AG09309 (cell line): ENCODE results near the gene SFSWAP.
"Not testable (repeated sequence)": the region's sequence is repeated elsewhere in the genome, so short reads cannot be mapped to it uniquely, and the experiment has no call there.

Experiments
- DNase-seq: peaks from one replicate; pipeline ENCODE4 v3.0.0-alpha.2; 2010; ENCODE audit warnings: low read depth
- H3K4me3 ChIP-seq: 2 replicates; pipeline ENCODE4 v1.5.1; 2011; ENCODE audit warnings: mild to moderate bottlenecking, low read depth, low read length, moderate library complexity; ENCODE audit not compliant: control insufficient read depth
- TF ChIP-seq, protein P1 (sequence below): IDR thresholded peaks from 2 replicates; pipeline ENCODE4 v1.5.1; 2011; ENCODE audit warnings: mild to moderate bottlenecking, low read depth, low read length, inconsistent platforms; ENCODE audit not compliant: insufficient read depth, control insufficient read depth; ENCODE audit errors: missing control alignments

Gene SFSWAP

DNA sequence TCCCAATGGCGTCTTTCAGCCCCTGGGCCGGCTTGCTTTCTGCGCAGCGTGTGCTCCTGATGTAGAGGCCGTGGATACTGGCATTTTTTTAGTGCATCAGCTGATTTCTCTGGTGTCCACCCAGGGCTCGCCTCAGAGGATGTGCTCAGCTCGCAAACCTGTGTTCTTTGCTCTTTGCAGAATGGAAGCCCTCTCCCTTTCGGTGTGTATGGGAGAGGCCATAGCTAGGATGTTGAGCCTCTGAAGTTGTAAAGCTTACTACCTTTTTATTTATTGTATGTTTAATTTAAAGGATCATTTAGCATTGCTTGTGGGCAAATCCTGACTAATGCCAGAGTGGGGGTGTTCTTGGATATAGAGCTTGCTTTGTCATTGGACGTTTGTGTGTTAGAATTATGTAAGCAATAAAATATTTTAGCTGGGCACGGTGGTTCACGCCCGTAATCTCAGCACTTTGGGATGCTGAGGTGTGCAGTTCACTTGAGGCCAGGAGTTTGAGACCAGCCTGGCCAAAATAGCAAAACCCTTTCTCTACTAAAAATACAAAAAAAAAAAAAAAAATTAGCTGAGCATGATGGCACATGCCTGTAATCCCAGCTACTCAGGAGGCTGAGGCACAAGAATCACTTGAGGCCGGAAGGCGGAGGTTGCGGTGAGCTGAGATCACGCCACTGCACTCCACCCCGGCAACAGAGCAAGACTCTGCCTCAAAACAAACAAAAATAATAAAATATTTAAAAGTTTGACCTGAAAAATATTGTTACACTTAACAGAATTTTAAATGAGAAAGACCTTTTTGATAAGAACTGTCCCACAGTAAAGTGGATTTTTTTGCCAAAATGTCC, 64.7 kb downstream of the SFSWAP start:
- H3K4me3 ChIP-seq = no peak overlapping the region
- TF ChIP-seq, protein P1, sequence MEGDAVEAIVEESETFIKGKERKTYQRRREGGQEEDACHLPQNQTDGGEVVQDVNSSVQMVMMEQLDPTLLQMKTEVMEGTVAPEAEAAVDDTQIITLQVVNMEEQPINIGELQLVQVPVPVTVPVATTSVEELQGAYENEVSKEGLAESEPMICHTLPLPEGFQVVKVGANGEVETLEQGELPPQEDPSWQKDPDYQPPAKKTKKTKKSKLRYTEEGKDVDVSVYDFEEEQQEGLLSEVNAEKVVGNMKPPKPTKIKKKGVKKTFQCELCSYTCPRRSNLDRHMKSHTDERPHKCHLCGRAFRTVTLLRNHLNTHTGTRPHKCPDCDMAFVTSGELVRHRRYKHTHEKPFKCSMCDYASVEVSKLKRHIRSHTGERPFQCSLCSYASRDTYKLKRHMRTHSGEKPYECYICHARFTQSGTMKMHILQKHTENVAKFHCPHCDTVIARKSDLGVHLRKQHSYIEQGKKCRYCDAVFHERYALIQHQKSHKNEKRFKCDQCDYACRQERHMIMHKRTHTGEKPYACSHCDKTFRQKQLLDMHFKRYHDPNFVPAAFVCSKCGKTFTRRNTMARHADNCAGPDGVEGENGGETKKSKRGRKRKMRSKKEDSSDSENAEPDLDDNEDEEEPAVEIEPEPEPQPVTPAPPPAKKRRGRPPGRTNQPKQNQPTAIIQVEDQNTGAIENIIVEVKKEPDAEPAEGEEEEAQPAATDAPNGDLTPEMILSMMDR = no peak
- DNase-seq = no peak

DNA sequence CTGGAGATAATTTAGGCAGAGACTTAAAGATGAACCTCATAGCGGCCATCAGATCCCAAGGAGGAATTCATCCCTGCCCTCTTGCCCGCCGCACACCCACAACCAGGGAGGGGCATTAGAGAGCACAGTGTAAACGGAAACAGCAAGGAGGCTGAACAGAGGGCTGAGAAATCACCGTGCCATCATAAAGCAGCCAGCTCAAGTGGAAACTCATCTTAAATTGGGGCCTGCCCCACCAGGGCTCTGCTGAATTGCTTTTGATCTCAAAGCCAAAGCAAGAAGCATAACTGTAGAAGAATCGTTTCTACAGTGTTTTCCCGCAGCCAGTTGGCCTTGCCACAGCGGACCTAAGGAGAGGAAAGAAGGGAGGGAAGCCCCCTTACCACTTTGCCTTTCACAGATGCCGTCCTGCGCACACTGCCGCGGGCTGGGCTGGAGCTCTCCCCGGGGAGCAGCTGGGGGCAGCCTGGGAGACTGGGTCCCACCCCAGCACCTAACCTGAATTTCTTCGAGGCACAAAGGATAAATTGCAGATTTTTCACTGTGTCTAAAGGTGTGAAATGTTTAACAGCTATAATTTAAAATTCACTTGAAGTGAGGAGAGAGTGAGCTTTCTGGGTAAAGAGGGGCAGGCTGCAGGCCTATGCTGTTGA, 65.5 kb downstream of the SFSWAP start:
- TF ChIP-seq, protein P1 = no peak
- no peak for DNase-seq
- H3K4me3 ChIP-seq = no peak overlapping the region

DNA sequence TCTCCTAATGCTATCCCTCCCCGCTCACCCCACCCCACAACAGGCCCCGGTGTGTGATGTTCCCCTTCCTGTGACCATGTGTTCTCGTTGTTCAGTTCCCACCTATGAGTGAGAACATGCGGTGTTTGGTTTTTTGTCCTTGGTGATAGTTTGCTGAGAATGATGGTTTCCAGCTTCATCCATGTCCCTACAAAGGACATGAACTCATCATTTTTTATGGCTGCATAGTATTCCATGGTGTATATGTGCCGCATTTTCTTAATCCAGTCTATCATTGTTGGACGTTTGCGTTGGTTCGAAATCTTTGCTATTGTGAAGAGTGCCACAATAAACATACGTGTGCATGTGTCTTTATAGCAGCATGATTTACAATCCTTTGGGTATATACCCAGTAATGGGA, 66.4 kb downstream of the SFSWAP start:
- H3K4me3 ChIP-seq, DNase-seq: not testable (repeated sequence)

DNA sequence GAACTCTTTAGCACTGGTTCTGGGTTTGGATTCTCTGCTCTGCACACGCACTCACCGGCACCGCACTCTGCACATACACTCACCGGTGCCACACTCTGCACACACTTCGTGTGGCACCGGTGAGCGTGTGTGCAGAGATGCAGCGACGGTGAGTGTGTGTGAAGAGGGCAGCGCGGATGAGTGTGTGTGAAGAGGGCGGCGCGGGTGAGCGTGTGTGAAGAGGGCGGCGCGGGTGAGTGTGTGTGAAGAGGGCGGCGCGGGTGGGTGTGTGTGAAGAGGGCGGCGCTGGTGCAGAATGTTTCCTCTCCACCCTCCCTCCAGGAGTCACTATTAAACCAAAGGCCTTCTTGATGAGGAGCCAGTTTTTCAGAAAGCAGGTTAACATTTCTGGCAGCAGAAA, 68.1 kb downstream of the SFSWAP start:
- TF ChIP-seq, protein P1 = no peak
- DNase-seq = no peak
- no peak overlapping the region for H3K4me3 ChIP-seq

DNA sequence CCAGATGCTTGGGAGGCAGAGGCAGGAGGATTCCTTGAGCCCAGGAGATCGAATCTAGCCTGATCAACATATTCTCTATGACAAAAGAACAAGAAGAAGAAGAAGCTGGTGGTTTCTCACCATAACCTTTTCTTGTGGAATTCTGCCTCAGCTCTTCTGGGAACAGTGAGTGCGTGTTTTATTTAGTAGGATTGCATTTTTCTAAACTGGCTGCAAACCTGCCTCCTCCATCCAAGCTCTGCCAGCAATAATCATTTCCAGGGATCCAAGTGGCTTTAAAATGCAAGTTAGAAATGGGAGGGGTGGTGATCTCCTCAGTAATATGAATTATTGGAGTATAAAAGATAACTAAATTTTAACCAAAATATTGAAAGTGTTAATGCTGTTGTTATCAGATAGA, 71.2 kb downstream of the SFSWAP start:
- TF ChIP-seq, protein P1 = no peak
- no peak overlapping the region for H3K4me3 ChIP-seq
- peak; percentile 4 for DNase-seq

DNA sequence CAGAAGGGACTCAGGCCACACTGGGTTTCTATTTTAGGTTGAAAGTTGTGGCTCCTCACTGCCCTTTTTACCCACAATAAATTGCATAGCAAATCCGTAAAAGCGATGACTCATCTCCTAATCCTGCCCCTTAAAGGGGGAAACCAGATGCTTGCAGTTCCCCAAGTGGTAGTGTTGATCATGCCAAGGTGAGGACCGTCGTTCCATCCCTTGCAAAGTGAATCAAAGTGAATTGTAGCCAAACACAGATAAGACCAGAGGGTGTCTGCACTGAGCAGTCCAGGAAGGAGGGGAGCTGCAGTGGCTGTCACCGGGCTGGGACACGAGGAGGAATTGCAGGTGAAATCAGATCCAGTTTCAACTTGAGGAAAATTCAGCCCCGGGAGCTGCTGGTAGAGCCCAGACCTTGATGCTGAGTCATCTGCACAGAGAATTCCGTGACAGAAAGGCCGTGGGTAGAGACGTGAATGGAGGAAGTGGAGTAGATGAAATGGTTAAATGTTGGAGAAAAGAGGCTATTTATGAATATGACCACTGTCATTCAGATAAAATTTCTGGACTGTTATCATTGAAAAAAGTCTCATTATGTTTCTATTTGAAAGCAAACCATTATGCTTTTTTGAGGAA, 73.1 kb downstream of the SFSWAP start:
- DNase-seq = peak; percentile 63
- TF ChIP-seq, protein P1 = no peak
- H3K4me3 ChIP-seq = peak overlapping the region; percentile 34
